ENCODE results near the gene WEE2.

WEE2 gene

DNA sequence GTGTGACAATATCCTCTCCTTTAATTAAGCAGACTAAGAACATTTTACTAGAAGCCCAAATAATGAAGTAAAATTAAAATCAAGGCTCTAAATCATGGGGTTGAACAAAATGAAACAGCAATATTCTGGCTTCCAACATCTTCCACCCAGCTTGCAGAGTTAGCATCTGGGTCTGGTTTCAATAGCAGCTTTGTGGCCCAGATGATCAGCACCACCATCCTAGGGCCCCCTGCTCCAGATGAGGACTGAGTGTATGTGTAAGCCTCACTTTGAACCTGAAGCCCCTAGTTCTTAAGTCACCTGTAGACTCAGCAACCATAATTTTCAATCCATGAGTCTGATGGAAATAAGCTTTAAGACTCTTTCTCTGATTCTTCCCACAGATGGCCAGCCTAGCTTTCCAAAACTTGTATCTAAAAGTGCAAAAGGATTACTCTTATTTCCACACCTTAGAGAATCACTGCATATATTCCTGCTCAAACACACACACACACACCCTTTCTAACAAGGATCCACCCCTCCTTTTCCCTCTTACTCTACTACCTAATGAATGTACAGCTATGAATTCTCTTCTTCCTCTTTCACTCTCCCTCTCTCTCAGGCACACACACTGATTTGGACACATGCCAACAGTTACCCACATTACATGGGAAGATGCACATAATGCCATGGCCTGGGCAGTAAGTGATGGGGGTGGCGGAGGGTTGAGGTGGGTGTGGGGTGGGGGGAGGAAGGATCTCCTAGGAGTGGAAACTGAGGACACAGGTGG lies 9.7 kb upstream of the WEE2 start:
- H3K36me3 Mint-ChIP-seq: peaks cover 1 to 7% of the 10 kb centered on the region in 2 donors
- H3K27me3 Mint-ChIP-seq: no peaks in the 10 kb centered on the region
- ATAC-seq (replicated peaks): peak; percentile 22 to 39
- peak overlapping the region in 1 of 2 donors; percentile 2 for H3K4me3 Mint-ChIP-seq
- no peaks in the 10 kb centered on the region for H3K9me3 Mint-ChIP-seq
- H3K27ac Mint-ChIP-seq: peak overlapping the region; percentile 0
- DNase-seq: peak; percentile 26
- H3K4me1 Mint-ChIP-seq: peaks cover 59 to 73% of the 10 kb centered on the region in 2 donors

GRCh38 chr7:141699860-141700259 lies 8.3 kb upstream of the WEE2 start:
- Mint-ChIP-seq H3K4me1 (peaks cover 55 to 68% of the 10 kb centered on the region in 2 donors), H3K27ac (peak overlapping the region; percentile 15), H3K9me3 (no peaks in the 10 kb centered on the region), H3K27me3 (no peaks in the 10 kb centered on the region), H3K4me3 (peak overlapping the region; percentile 80 to 81), H3K36me3 (peaks cover 1 to 3% of the 10 kb centered on the region in 2 donors)
- ATAC-seq (replicated peaks): no peak
- DNase-seq: no peak

DNA sequence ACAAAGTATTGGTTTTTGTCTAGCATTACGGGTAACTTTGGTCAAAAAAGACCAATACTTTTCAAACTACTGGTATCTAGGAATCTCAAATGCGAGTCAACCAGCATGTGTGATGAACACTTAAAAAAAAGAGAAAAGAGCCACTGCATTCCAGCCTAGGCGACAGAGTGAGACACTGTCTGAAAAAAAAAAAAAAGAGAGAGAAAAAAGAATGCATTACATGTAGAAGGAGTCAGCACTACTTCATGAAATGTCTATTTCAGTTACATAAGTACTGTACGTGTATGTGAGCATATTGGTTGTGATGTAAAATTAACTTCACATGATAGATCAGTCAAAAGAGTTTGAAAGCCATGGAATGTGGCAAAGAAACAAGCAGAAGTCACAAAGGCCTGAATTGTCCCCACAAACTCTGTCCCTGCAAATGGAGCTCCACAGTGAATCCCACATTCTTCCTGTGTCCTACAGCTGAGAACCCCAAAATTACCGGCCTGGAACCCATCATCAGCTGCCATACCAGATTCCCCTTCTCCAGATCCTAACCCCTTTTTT lies 7.8 kb upstream of the WEE2 start:
- Mint-ChIP-seq H3K4me1 (peaks cover 52 to 63% of the 10 kb centered on the region in 2 donors), H3K4me3 (peak overlapping the region; percentile 80 to 81), H3K27me3 (no peaks in the 10 kb centered on the region), H3K9me3 (no peaks in the 10 kb centered on the region), H3K36me3 (peaks cover 0 to 1% of the 10 kb centered on the region in 2 donors), H3K27ac (peak overlapping the region; percentile 60)
- no peak for DNase-seq
- ATAC-seq (replicated peaks): no peak

DNA sequence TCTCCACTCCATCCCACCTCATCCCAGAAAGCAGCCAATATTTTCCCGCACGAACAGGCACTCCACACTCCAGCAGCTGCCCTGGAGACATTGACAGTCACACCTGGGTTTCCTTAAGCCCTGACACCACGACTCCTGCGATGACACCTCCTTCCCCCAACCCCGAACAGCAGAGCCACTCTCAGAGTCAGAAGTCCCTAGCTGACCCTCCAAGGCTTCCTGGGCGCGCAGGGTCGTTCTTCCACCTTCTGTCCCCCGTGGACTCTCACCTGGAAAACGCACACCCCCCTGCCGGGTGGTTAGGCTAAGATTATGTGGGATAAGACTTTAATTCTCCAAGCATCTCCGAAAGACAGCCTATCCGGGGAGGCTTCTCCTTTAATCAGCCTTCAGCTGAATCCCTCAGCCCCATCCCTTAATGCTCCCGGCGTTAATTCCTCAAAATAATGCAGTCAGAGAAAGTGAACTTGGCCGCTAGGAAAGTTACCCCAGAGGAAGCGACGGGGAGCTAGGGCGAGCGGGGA lies 7.2 kb upstream of the WEE2 start:
- ATAC-seq (replicated peaks) (peak in 1 of 2 donors; percentile 3), DNase-seq (no peak)
- no peaks in the 10 kb centered on the region for H3K27me3 Mint-ChIP-seq
- no peaks in the 10 kb centered on the region for H3K9me3 Mint-ChIP-seq
- peaks cover 0 to 1% of the 10 kb centered on the region in 2 donors for H3K36me3 Mint-ChIP-seq
- peak overlapping the region; percentile 80 to 81 for H3K4me3 Mint-ChIP-seq
- peak overlapping the region; percentile 60 for H3K27ac Mint-ChIP-seq
- peaks cover 47 to 58% of the 10 kb centered on the region in 2 donors for H3K4me1 Mint-ChIP-seq

DNA sequence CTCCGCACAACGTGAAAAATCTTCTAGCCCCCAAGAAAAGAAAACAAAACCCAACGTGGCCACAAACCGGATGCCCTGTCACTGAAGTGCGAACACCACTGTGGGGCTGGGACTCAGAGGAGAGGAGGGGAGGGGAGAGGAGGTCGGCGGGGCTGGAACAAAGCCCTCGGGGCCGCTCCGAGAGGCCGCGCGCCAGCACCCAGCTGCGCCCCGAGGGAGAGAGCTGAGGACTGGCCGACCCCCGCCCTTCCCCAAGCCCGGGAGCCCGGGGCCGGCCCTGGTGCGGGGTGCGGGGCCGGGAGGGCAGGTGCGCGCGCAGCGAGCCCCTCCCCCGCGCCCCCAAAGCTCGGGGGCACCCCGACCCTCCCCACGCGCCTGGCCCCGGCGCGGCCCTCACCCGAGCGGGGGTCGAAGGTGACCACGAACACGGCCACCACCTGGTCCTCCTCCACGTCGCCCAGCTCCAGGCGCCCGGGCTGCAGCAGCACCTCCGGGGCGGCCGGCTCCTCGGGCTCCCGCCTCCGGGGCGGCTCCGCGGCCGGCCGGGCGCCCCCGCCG lies 6.6 kb upstream of the WEE2 start:
- Mint-ChIP-seq H3K27ac (no peak overlapping the region), H3K27me3 (no peaks in the 10 kb centered on the region), H3K9me3 (no peaks in the 10 kb centered on the region), H3K4me1 (peaks cover 40 to 51% of the 10 kb centered on the region in 2 donors), H3K36me3 (peaks cover 0 to 1% of the 10 kb centered on the region in 2 donors), H3K4me3 (peak overlapping the region; percentile 80 to 81)
- peak; percentile 77 to 81 for ATAC-seq (replicated peaks)
- DNase-seq: peak; percentile 49

- H3K4me1 Mint-ChIP-seq: peaks cover 35 to 46% of the 10 kb centered on the region in 2 donors
- H3K4me3 Mint-ChIP-seq: peak within 1 kb of the TSS; percentile 80 to 81
- no peaks in the 10 kb centered on the region for H3K9me3 Mint-ChIP-seq
- H3K27me3 Mint-ChIP-seq: no peaks in the 10 kb centered on the region
- peak; percentile 76 to 82 for ATAC-seq (replicated peaks)
- peak; percentile 21 for DNase-seq
- peaks cover 0 to 1% of the 10 kb centered on the region in 2 donors for H3K36me3 Mint-ChIP-seq
- H3K27ac Mint-ChIP-seq: peak within 1 kb of the TSS; percentile 79
Measured at GRCh38 chr7:141702047-141702567, 6.0 kb upstream of the WEE2 start, which contains the start of gene DENND11. Gene DENND11 (minus strand): TSS chr7:141702166. CDS start chr7:141702153, 13 bp downstream.

- ATAC-seq (replicated peaks) (no peak), DNase-seq (no peak)
- H3K27me3 Mint-ChIP-seq: no peaks in the 10 kb centered on the region
- peaks cover 0 to 1% of the 10 kb centered on the region in 2 donors for H3K36me3 Mint-ChIP-seq
- no peak overlapping the region for H3K27ac Mint-ChIP-seq
- no peaks in the 10 kb centered on the region for H3K9me3 Mint-ChIP-seq
- H3K4me1 Mint-ChIP-seq: peaks cover 31 to 38% of the 10 kb centered on the region in 2 donors
- H3K4me3 Mint-ChIP-seq: no peak overlapping the region
Measured at GRCh38 chr7:141702892-141703291, 5.3 kb upstream of the WEE2 start.

GRCh38 chr7:141704112-141704511 lies 4.0 kb upstream of the WEE2 start:
- Mint-ChIP-seq H3K36me3 (peaks cover 0 to 1% of the 10 kb centered on the region in 2 donors), H3K4me1 (peaks cover 23 to 26% of the 10 kb centered on the region in 2 donors), H3K4me3 (no peak overlapping the region), H3K9me3 (no peaks in the 10 kb centered on the region), H3K27ac (no peak overlapping the region), H3K27me3 (no peaks in the 10 kb centered on the region)
- ATAC-seq (replicated peaks) (no peak), DNase-seq (no peak)

- Mint-ChIP-seq H3K27me3 (no peaks in the 10 kb centered on the region), H3K4me1 (peaks cover 18 to 19% of the 10 kb centered on the region in 2 donors), H3K27ac (no peak overlapping the region), H3K36me3 (peaks cover 0 to 1% of the 10 kb centered on the region in 2 donors), H3K9me3 (no peaks in the 10 kb centered on the region), H3K4me3 (no peak overlapping the region)
- no peak for DNase-seq
- no peak for ATAC-seq (replicated peaks)
Measured at GRCh38 chr7:141704741-141705140, 3.4 kb upstream of the WEE2 start.

GRCh38 chr7:141706239-141707064 lies 1.7 kb upstream of the WEE2 start:
- Mint-ChIP-seq H3K9me3 (no peaks in the 10 kb centered on the region), H3K4me1 (peaks cover 5 to 7% of the 10 kb centered on the region in 2 donors), H3K27me3 (no peaks in the 10 kb centered on the region), H3K27ac (no peak overlapping the region), H3K4me3 (no peak overlapping the region), H3K36me3 (no peaks in the 10 kb centered on the region)
- DNase-seq: no peak
- no peak for ATAC-seq (replicated peaks)

DNA sequence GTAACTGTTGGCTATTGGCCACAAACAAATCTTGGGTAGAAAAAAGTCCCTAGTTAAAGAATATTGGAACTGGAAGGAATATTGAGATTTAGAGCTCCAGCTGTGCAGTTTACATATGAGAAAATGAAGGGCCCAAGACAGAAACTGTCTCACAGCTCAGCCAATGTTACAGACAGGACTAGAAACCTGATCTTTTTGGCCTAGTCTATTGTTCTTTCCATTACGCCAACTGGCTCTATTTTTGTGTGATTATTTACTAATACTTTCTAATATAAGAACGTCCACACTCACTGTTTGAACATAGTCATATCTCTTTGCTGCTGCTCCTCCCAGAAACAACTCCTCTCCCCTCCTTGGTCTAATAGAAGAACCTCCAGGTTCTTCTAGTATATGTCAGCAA lies 1.2 kb downstream of the WEE2 start:
- Mint-ChIP-seq H3K27me3 (no peaks in the 10 kb centered on the region), H3K36me3 (no peaks in the 10 kb centered on the region), H3K4me3 (no peak overlapping the region), H3K9me3 (no peaks in the 10 kb centered on the region), H3K4me1 (no peaks in the 10 kb centered on the region), H3K27ac (no peak overlapping the region)
- DNase-seq (no peak), ATAC-seq (replicated peaks) (no peak)

GRCh38 chr7:141709749-141710148 lies 1.6 kb downstream of the WEE2 start:
- Mint-ChIP-seq H3K4me1 (no peaks in the 10 kb centered on the region), H3K27me3 (no peaks in the 10 kb centered on the region), H3K36me3 (no peaks in the 10 kb centered on the region), H3K27ac (no peak overlapping the region), H3K4me3 (no peak overlapping the region), H3K9me3 (no peaks in the 10 kb centered on the region)
- ATAC-seq (replicated peaks): no peak
- DNase-seq: no peak

DNA sequence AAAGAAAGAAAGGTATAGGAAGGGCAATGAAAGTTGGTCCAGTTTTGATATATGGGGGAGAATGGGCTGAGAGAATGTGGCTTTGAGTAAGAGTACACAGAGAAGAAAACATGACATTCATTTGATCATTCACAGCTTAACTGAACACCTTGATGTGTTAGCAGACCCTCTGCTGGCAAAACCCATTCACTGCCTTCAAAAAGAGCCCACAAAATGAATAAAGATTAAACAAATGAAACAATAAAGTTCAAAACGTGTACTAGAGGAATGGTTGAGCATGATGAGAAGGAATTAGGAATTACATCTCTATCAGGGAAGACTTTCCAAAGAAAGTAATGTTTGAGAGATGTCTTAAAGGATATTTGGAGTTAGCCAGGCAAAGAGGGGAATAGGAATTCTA lies 2.1 kb downstream of the WEE2 start:
- no peaks in the 10 kb centered on the region for H3K4me1 Mint-ChIP-seq
- no peak for DNase-seq
- no peak overlapping the region for H3K4me3 Mint-ChIP-seq
- ATAC-seq (replicated peaks): no peak
- H3K27ac Mint-ChIP-seq: no peak overlapping the region
- H3K27me3 Mint-ChIP-seq: no peaks in the 10 kb centered on the region
- no peaks in the 10 kb centered on the region for H3K9me3 Mint-ChIP-seq
- no peaks in the 10 kb centered on the region for H3K36me3 Mint-ChIP-seq
